HCT116 (cell line): ENCODE data around the gene RALB. TPM values are rescaled to one million over a fixed set of nuclear protein-coding genes. Genes with fewer than 3 reads are reported as not detected.
A peak's percentile ranks its signal among the peaks of the same experiment; 100 is the strongest.

Experiments
- ATAC-seq: fragments of 200-7000 bp; cut with Tn5 transposase; 2 replicates; pipeline ENCODE4 v1.9.1; 2020; ENCODE audit warnings: mild to moderate bottlenecking, moderate library complexity
- BruUV-seq: library from RNA; stranded (reverse); fragments of 400-500 nt; replicated peaks from 2 replicates; lab custom pipeline; 2021; lab: Mats Ljungman, UMichigan
- CTCF ChIA-PET: fragments of 300-600 bp; sonication (Branson Sonifier 250); formaldehyde crosslinking; loops from one replicate; lab custom pipeline; 2021; ENCODE audit warnings: antibody characterized with exemption; lab: Charles Lee
- POLR2A ChIA-PET: fragments of 300-600, 350-600 bp; sonication (Branson Sonifier 250); formaldehyde crosslinking; loops from one replicate; lab custom pipeline; 2021; ENCODE audit warnings: antibody characterized with exemption; lab: Charles Lee
- RAD21 ChIA-PET, 2 experiments: fragments of 300-600 bp; sonication (Branson Sonifier 250); formaldehyde crosslinking; loops; one replicate each; lab custom pipeline; 2023; ENCODE audit warnings: low total read pairs in 2 of 2; ENCODE audit not compliant: uncharacterized antibody in 2 of 2, unreplicated experiment in 2 of 2, low non-redundant PET in 1 of 2; lab: Charles Lee
- DNase-seq: peaks from one replicate; pipeline ENCODE4 v3.0.0-alpha.2; 2010; ENCODE audit warnings: low read depth, low spot score
- H2AFZ ChIP-seq: fragments of 200-600 bp; shearing (Covaris generic), sonication (generic); 2 replicates; pipeline ENCODE4 v1.6.1; 2017; ENCODE audit warnings: low read depth, mixed run types, mixed read lengths, antibody characterized with exemption, low read length; ENCODE audit not compliant: poor library complexity, severe bottlenecking
- H3K27ac ChIP-seq: 2 replicates; pipeline ENCODE4 v1.5.1; 2012; ENCODE audit warnings: low read depth, low read length
- H3K27me3 ChIP-seq: fragments of 200-600 bp; sonication (generic); 2 replicates; pipeline ENCODE4 v1.6.1; 2016; ENCODE audit warnings: mixed run types, low read length, mixed read lengths; ENCODE audit not compliant: insufficient read depth
- H3K36me3 ChIP-seq, 2 experiments: fragments of 200-500 bp in 1 of 2; fragments of 200-600 bp in 1 of 2; sonication (Bioruptor generic) in 1 of 2; sonication (generic) in 1 of 2; 2 replicates each; pipeline versions ENCODE4 v1.5.1 to v1.6.1; 2014 to 2016; ENCODE audit warnings: low read length in 2 of 2, inconsistent platforms in 1 of 2, mixed read lengths in 1 of 2, mixed run types in 1 of 2; ENCODE audit not compliant: insufficient read depth in 2 of 2, control insufficient read depth in 1 of 2
- H3K4me1 ChIP-seq, 2 experiments: fragments of 200-600 bp in 1 of 2; sonication (generic) in 1 of 2; 2 replicates each; pipeline versions ENCODE4 v1.5.1 to v1.6.1; 2012 to 2017; ENCODE audit warnings: low read length in 2 of 2, inconsistent platforms in 1 of 2, mild to moderate bottlenecking in 1 of 2, mixed read lengths in 1 of 2, mixed run types in 1 of 2, moderate library complexity in 1 of 2; ENCODE audit not compliant: insufficient read depth in 2 of 2, control insufficient read depth in 1 of 2
- H3K4me2 ChIP-seq: fragments of 200-600 bp; sonication (generic); 2 replicates; pipeline ENCODE4 v1.6.1; 2017; ENCODE audit warnings: mixed run types, low read length, mixed read lengths
- H3K4me3 ChIP-seq, 2 experiments: fragments of 200-600 bp in 1 of 2; sonication (generic) in 1 of 2; replicated peaks in 1 of 2; 2 replicates each; pipeline ENCODE4 v1.5.1; 2011 to 2016; ENCODE audit warnings: low read length in 2 of 2, control low read depth in 1 of 2, low read depth in 1 of 2, mild to moderate bottlenecking in 1 of 2, mixed read lengths in 1 of 2, mixed run types in 1 of 2
- H3K79me2 ChIP-seq: fragments of 200-600 bp; sonication (generic); 2 replicates; pipeline ENCODE4 v1.6.1; 2017; ENCODE audit warnings: mild to moderate bottlenecking, mixed run types, low read length, moderate library complexity, mixed read lengths; ENCODE audit not compliant: insufficient read depth
- H3K9ac ChIP-seq: fragments of 200-600 bp; sonication (generic); 2 replicates; pipeline ENCODE4 v1.6.1; 2016; ENCODE audit warnings: low read length, mixed read lengths
- H3K9me2 ChIP-seq: fragments of 200-600 bp; sonication (generic), shearing (Covaris generic); 2 replicates; pipeline ENCODE4 v1.6.1; 2017; ENCODE audit warnings: mixed run types, mild to moderate bottlenecking, moderate library complexity; ENCODE audit not compliant: insufficient read depth
- H3K9me3 ChIP-seq, 2 experiments: fragments of 200-500 bp in 1 of 2; fragments of 200-600 bp in 1 of 2; sonication (Bioruptor generic) in 1 of 2; sonication (generic) in 1 of 2; 2 replicates each; pipeline ENCODE4 v1.6.1; 2014 to 2017; ENCODE audit warnings: low read length in 2 of 2, mixed read lengths in 2 of 2, inconsistent platforms in 1 of 2, low read depth in 1 of 2, mild to moderate bottlenecking in 1 of 2, mixed run types in 1 of 2, moderate library complexity in 1 of 2; ENCODE audit not compliant: control insufficient read depth in 1 of 2, insufficient read depth in 1 of 2
- H4K20me1 ChIP-seq: fragments of 200-600 bp; sonication (generic), shearing (Covaris generic); 2 replicates; pipeline ENCODE4 v1.6.1; 2017; ENCODE audit warnings: mixed run types, mild to moderate bottlenecking, moderate library complexity; ENCODE audit not compliant: insufficient read depth
- ATF3 ChIP-seq: IDR thresholded peaks from 2 replicates; pipeline ENCODE4 v1.6.1; 2012
- CBX3 ChIP-seq: IDR thresholded peaks from 2 replicates; pipeline ENCODE4 v1.6.1; 2012; ENCODE audit warnings: low read depth
- CEBPB ChIP-seq: IDR thresholded peaks from 2 replicates; pipeline ENCODE4 v1.6.1; 2012; ENCODE audit warnings: low read depth
- CTCF ChIP-seq, 3 experiments: fragments of 200-600 bp in 1 of 3; sonication (generic) in 1 of 3; IDR thresholded peaks in 2 of 3; conservative IDR thresholded peaks in 1 of 3; 2 replicates each; pipeline ENCODE4 v1.5.1; 2012 to 2017; ENCODE audit warnings: low read depth in 2 of 3, low read length in 2 of 3, antibody characterized with exemption in 1 of 3, borderline replicate concordance in 1 of 3, control low read depth in 1 of 3, mild to moderate bottlenecking in 1 of 3, mixed read lengths in 1 of 3, mixed run types in 1 of 3, moderate library complexity in 1 of 3; ENCODE audit not compliant: insufficient read depth in 1 of 3
- EGR1 ChIP-seq: IDR thresholded peaks from 2 replicates; pipeline ENCODE4 v1.6.1; 2012; ENCODE audit warnings: low read depth
- ELF1 ChIP-seq: IDR thresholded peaks from 2 replicates; pipeline ENCODE4 v1.6.1; 2012; ENCODE audit warnings: low read depth, borderline replicate concordance
- EZH2 ChIP-seq: fragments of 200-600 bp; sonication (generic); IDR thresholded peaks from 2 replicates; pipeline ENCODE4 v1.6.1; 2017; ENCODE audit warnings: antibody characterized with exemption, mixed run types
- POLR2A ChIP-seq: IDR thresholded peaks from 2 replicates; pipeline ENCODE4 v1.7.0; 2011; ENCODE audit warnings: borderline replicate concordance; ENCODE audit not compliant: insufficient read depth, insufficient read length; ENCODE audit errors: extremely low read depth
- POLR2AphosphoS5 ChIP-seq: IDR thresholded peaks from 2 replicates; pipeline ENCODE4 v1.6.1; 2011; ENCODE audit warnings: mild to moderate bottlenecking, low read depth, low read length, moderate library complexity
- SIN3A ChIP-seq: IDR thresholded peaks from 2 replicates; pipeline ENCODE4 v1.6.1; 2012; ENCODE audit warnings: low read depth
- SRF ChIP-seq: IDR thresholded peaks from 2 replicates; pipeline ENCODE4 v1.6.1; 2012; ENCODE audit warnings: low read depth
- YY1 ChIP-seq: IDR thresholded peaks from 2 replicates; pipeline ENCODE4 v1.6.1; 2011; ENCODE audit warnings: low read length, low read depth, moderate library complexity, mild to moderate bottlenecking; ENCODE audit not compliant: insufficient replicate concordance; ENCODE audit errors: extremely low read depth
- ZFX ChIP-seq: fragments of 450-650 bp; IDR thresholded peaks from 2 replicates; pipeline ENCODE4 v1.6.1; 2017
- ZNF274 ChIP-seq: fragments of 200-500 bp; sonication (Bioruptor generic); IDR thresholded peaks from 2 replicates; pipeline ENCODE4 v1.6.1; 2014; ENCODE audit warnings: mild to moderate bottlenecking, low read depth, low read length, inconsistent platforms
- intact Hi-C: fragments of 100-400 bp; cut with micrococcal nuclease; formaldehyde crosslinking; loops from 2 replicates; pipeline ENCODE4 v1.10.0; 2022
- total RNA-seq: library from RNA; stranded (reverse); gene quantifications from one replicate; pipeline ENCODE4 v1.2.1, GENCODE V29; 2021; ENCODE audit not compliant: unreplicated experiment

The RALB gene
- total RNA-seq, 1 experiment from 2014 or later = 42.8 TPM

GRCh38 chr2:120343100-120343432 is 90.4 kb downstream of the RALB start:
- H3K79me2 ChIP-seq = no peaks in the 10 kb centered on the region
- DNase-seq (no peak), ATAC-seq (peak; percentile 47)
- CTCF ChIA-PET = interaction anchor here (0.7 to 3.5 kb wide), 17 partner anchors 8 to 737 kb away, joined by 3 to 32 read pairs (median 5); no protein-coding TSS in a partner anchor
- H3K9me3 ChIP-seq = no peaks in the 10 kb centered on the region
- H3K36me3 ChIP-seq = no peaks in the 10 kb centered on the region
- TF ChIP-seq POLR2A (no peak), EZH2 (no peak), ZFX (no peak), POLR2AphosphoS5 (no peak)
- no TSS peak for BruUV-seq
- peaks cover 0 to 23% of the 10 kb centered on the region in 2 experiments; a peak in 2 of 4 replicates for H3K4me1 ChIP-seq
- no peaks in the 10 kb centered on the region for H4K20me1 ChIP-seq
- H3K4me2 ChIP-seq = peak overlapping the region; percentile 67
- H3K27ac ChIP-seq = no peak overlapping the region
- H3K9me2 ChIP-seq = no peaks in the 10 kb centered on the region
- H3K27me3 ChIP-seq = no peaks in the 10 kb centered on the region
- RAD21 ChIA-PET = interaction anchor here (0.8 to 1.4 kb wide), 7 partner anchors 18 to 332 kb away, joined by 3 to 9 read pairs (median 3); no protein-coding TSS in a partner anchor
- H2AFZ ChIP-seq = peak overlapping the region; percentile 85
- intact Hi-C loops = loop anchor here (1.0 to 10.0 kb wide), 4 partner anchors 92 to 332 kb away; no protein-coding TSS in a partner anchor
- POLR2A ChIA-PET = interaction anchor here (0.9 to 1.0 kb wide), 4 partner anchors 95 to 732 kb away, joined by 3 to 6 read pairs (median 3); no protein-coding TSS in a partner anchor
- H3K4me3 ChIP-seq = 0 out of 4 replicates have a peak overlapping the region, but pooled peaks of 1 of the 2 experiments have one; percentile 23
- H3K9ac ChIP-seq = no peak overlapping the region

- intact Hi-C loops = loop anchor here (1.0 to 10.0 kb wide), 4 partner anchors 91 to 332 kb away; no protein-coding TSS in a partner anchor
- TF ChIP-seq CBX3 = no peak
- no peak for TF ChIP-seq CEBPB
- TF ChIP-seq SIN3A = no peak
- TF ChIP-seq YY1 = peak; percentile 36
- peak; percentile 77 to 95 (median 81) for TF ChIP-seq CTCF (IDR thresholded peaks at IDR 0.05 in 2 of 3, conservative IDR thresholded peaks at IDR 0.05 in 1 of 3; ENCODE audit: borderline replicate concordance in 1 of 3, insufficient read depth in 1 of 3, low read depth in 2 of 3, low read length in 2 of 3)
- TF ChIP-seq POLR2A = no peak
- TF ChIP-seq ELF1 = no peak
- no peak for TF ChIP-seq EGR1
- TF ChIP-seq ATF3 = no peak
- TF ChIP-seq SRF = no peak
- no peak for TF ChIP-seq ZNF274
Measured at GRCh38 chr2:120343433-120344105, 90.9 kb downstream of the RALB start.

More at GRCh38 chr2:120343433-120344105, 90.9 kb downstream of the RALB start:
- Histone ChIP-seq H3K27ac (no peak overlapping the region), H3K27me3 (no peaks in the 10 kb centered on the region), H3K4me1 (peaks cover 0 to 23% of the 10 kb centered on the region in 2 experiments; a peak in 2 of 4 replicates), H3K9me3 (no peaks in the 10 kb centered on the region), H3K79me2 (no peaks in the 10 kb centered on the region), H3K36me3 (no peaks in the 10 kb centered on the region), H4K20me1 (no peaks in the 10 kb centered on the region), H3K4me3 (0 out of 4 replicates have a peak overlapping the region, but pooled peaks of 1 of the 2 experiments have one; percentile 23), H2AFZ (peak overlapping the region; percentile 85), H3K4me2 (peak overlapping the region; percentile 67), H3K9me2 (no peaks in the 10 kb centered on the region), H3K9ac (no peak overlapping the region)
- DNase-seq (peak; percentile 59), ATAC-seq (peak; percentile 88)
- ChIA-PET POLR2A (interaction anchor here (0.9 to 1.0 kb wide), 4 partner anchors 94 to 731 kb away, joined by 3 to 6 read pairs (median 3); no protein-coding TSS in a partner anchor), CTCF (interaction anchor here (0.7 to 3.5 kb wide), 17 partner anchors 8 to 737 kb away, joined by 3 to 32 read pairs (median 5); no protein-coding TSS in a partner anchor), RAD21 (interaction anchor here (0.8 to 1.4 kb wide), 7 partner anchors 19 to 332 kb away, joined by 3 to 9 read pairs (median 3); no protein-coding TSS in a partner anchor)
- BruUV-seq = no TSS peak
